Neuronal stem cell (in vitro differentiated cells): Measurements from ENCODE around the gene CDK1.

Experiments
- DNase-seq: peaks from one replicate; pipeline ENCODE4 v3.0.0-alpha.2; 2013; ENCODE audit warnings: low spot score
- H2AFZ ChIP-seq: one replicate; pipeline ENCODE4 v1.6.1; 2013; ENCODE audit warnings: mild to moderate bottlenecking, low read length, inconsistent platforms
- H2AK5ac ChIP-seq: 2 replicates; pipeline ENCODE4 v1.6.1; 2013; ENCODE audit warnings: low read depth, mild to moderate bottlenecking, inconsistent platforms, low read length, moderate library complexity, mixed read lengths
- H2BK120ac ChIP-seq: 2 replicates; pipeline ENCODE4 v1.6.1; 2013; ENCODE audit warnings: low read depth, mild to moderate bottlenecking, inconsistent platforms, low read length, moderate library complexity, mixed read lengths
- H2BK12ac ChIP-seq: one replicate; pipeline ENCODE4 v1.6.1; 2013; ENCODE audit warnings: low read length, inconsistent platforms
- H2BK15ac ChIP-seq: 2 replicates; pipeline ENCODE4 v1.6.1; 2013; ENCODE audit warnings: mild to moderate bottlenecking, low read length, inconsistent platforms, mixed read lengths
- H2BK5ac ChIP-seq: one replicate; pipeline ENCODE4 v1.6.1; 2013; ENCODE audit warnings: inconsistent platforms, mild to moderate bottlenecking, low read length, moderate library complexity
- H3K14ac ChIP-seq: one replicate; pipeline ENCODE4 v1.6.1; 2013; ENCODE audit warnings: low read length, inconsistent platforms
- H3K18ac ChIP-seq: 2 replicates; pipeline ENCODE4 v1.6.1; 2013; ENCODE audit warnings: low read length, inconsistent platforms
- H3K23ac ChIP-seq: 2 replicates; pipeline ENCODE4 v1.6.1; 2013; ENCODE audit warnings: low read depth, mild to moderate bottlenecking, mixed read lengths, low read length, inconsistent platforms; ENCODE audit not compliant: poor library complexity
- H3K27ac ChIP-seq: replicated peaks from 3 replicates; pipeline ENCODE4 v1.5.1; 2013; ENCODE audit warnings: low read length, inconsistent platforms
- H3K27me3 ChIP-seq, 3 experiments: 2 replicates each; pipeline ENCODE4 v1.6.1; 2013; ENCODE audit warnings: low read length in 3 of 3, mild to moderate bottlenecking in 2 of 3, inconsistent platforms in 1 of 3, low read depth in 1 of 3, mixed read lengths in 1 of 3, moderate library complexity in 1 of 3; ENCODE audit not compliant: control insufficient read depth in 3 of 3, insufficient read depth in 3 of 3
- H3K36me3 ChIP-seq, 2 donors: replicated peaks in 1 of 2; 2 replicates each; pipeline ENCODE4 v1.6.1; 2013; ENCODE audit warnings: low read length in 2 of 2; ENCODE audit not compliant: control insufficient read depth in 2 of 2, insufficient read depth in 2 of 2
- H3K4ac ChIP-seq: 2 replicates; pipeline ENCODE4 v1.6.1; 2013; ENCODE audit warnings: inconsistent platforms, mild to moderate bottlenecking, low read length, moderate library complexity
- H3K4me1 ChIP-seq, 2 donors: 1 replicate in 1 of 2; 2 replicates in 1 of 2; pipeline ENCODE4 v1.6.1; 2013; ENCODE audit warnings: low read length in 2 of 2, low read depth in 1 of 2; ENCODE audit not compliant: control insufficient read depth in 2 of 2, insufficient read depth in 1 of 2
- H3K4me2 ChIP-seq: one replicate; pipeline ENCODE4 v1.6.1; 2013; ENCODE audit warnings: mild to moderate bottlenecking, low read length, inconsistent platforms; ENCODE audit not compliant: insufficient read depth, poor library complexity, severe bottlenecking
- H3K4me3 ChIP-seq, 2 donors: 2 replicates each; pipeline ENCODE4 v1.5.1; 2013; ENCODE audit warnings: low read length in 2 of 2, mild to moderate bottlenecking in 2 of 2, inconsistent platforms in 1 of 2, moderate library complexity in 1 of 2
- H3K79me1 ChIP-seq: one replicate; pipeline ENCODE4 v1.6.1; 2013; ENCODE audit warnings: low read depth, mild to moderate bottlenecking, inconsistent platforms, low read length, moderate library complexity
- H3K9ac ChIP-seq: one replicate; pipeline ENCODE4 v1.6.1; 2013; ENCODE audit warnings: mild to moderate bottlenecking, low read depth, low read length, inconsistent platforms; ENCODE audit not compliant: poor library complexity
- H3K9me3 ChIP-seq, 2 donors: replicated peaks in 1 of 2; 2 replicates each; pipeline versions ENCODE3 to v1.6.1; 2013; ENCODE audit warnings: low read length in 2 of 2, mild to moderate bottlenecking in 2 of 2, inconsistent platforms in 1 of 2, low read depth in 1 of 2, mixed read lengths in 1 of 2, moderate library complexity in 1 of 2; ENCODE audit not compliant: control insufficient read depth in 2 of 2, insufficient read depth in 1 of 2
- H4K8ac ChIP-seq: one replicate; pipeline ENCODE4 v1.6.1; 2013; ENCODE audit warnings: low read depth, mild to moderate bottlenecking, inconsistent platforms, low read length, moderate library complexity
- H4K91ac ChIP-seq: one replicate; pipeline ENCODE4 v1.6.1; 2013; ENCODE audit warnings: low read length, low read depth, mild to moderate bottlenecking, inconsistent platforms; ENCODE audit not compliant: poor library complexity
- WGBS, 2 donors: extraction: QIAGEN DNeasy Blood & Tissue Kit; methylation state at CpG; one replicate each; pipeline ENCODE4 v1.1.7; 2013; ENCODE audit warnings: missing lambda C conversion rate in 2 of 2, mixed read lengths in 1 of 2; ENCODE audit not compliant: insufficient read length in 2 of 2, insufficient replicate concordance in 1 of 2; ENCODE audit errors: extremely low coverage in 2 of 2; 5-methylcytosine and 5-hydroxymethylcytosine counted together

CDK1 gene

DNA sequence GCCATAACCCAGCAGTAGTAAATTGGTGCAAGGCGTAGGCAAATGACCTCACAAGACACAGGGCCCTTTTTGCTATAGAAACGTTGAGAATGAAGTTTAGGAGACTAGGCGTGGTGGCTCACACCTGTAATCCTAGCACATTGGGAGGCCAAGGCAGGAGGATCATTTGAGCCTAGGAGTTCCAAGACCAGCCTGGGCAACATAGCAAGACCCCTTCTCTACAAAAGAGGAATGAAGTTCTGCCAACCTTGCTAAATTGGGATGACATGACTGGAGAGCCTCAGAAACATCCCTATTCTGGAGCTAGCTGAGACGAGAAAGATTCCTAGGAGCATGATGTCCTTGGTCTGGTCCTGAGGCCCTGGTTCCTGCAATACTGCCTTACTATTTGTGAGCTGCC, 20.6 kb downstream of the CDK1 start:
- Histone ChIP-seq H3K79me1 (no peaks in the 10 kb centered on the region), H2AFZ (no peak overlapping the region), H3K4me2 (no peak overlapping the region), H3K4ac (no peak overlapping the region), H3K23ac (no peak overlapping the region), H4K91ac (no peak overlapping the region), H3K18ac (no peak overlapping the region), H3K36me3 (peaks cover 9 to 45% of the 10 kb centered on the region in 2 donors), H2AK5ac (no peak overlapping the region), H3K9ac (no peak overlapping the region), H2BK5ac (no peak overlapping the region), H2BK12ac (no peak overlapping the region), H2BK120ac (no peak overlapping the region), H3K27me3 (no peaks in the 10 kb centered on the region), H4K8ac (no peak overlapping the region), H2BK15ac (no peak overlapping the region), H3K4me3 (no peak overlapping the region), H3K4me1 (peaks cover 0 to 1% of the 10 kb centered on the region in 2 donors), H3K27ac (no peak overlapping the region), H3K9me3 (no peaks in the 10 kb centered on the region), H3K14ac (no peak overlapping the region)
- WGBS, 2 donors, result no CpG with 5 or more reads among the region's 4 CpGs
- DNase-seq, result no peak

- Histone ChIP-seq H3K18ac (no peak overlapping the region), H3K4me2 (no peak overlapping the region), H2BK5ac (no peak overlapping the region), H3K9ac (no peak overlapping the region), H3K27me3 (no peaks in the 10 kb centered on the region), H3K4ac (no peak overlapping the region), H3K4me3 (no peak overlapping the region), H3K79me1 (no peaks in the 10 kb centered on the region), H2BK15ac (no peak overlapping the region), H3K27ac (no peak overlapping the region), H2BK12ac (no peak overlapping the region), H4K8ac (no peak overlapping the region), H3K14ac (no peak overlapping the region), H3K23ac (no peak overlapping the region), H4K91ac (no peak overlapping the region), H3K4me1 (peaks cover 0 to 1% of the 10 kb centered on the region in 2 donors), H2AK5ac (no peak overlapping the region), H2BK120ac (no peak overlapping the region), H3K9me3 (no peaks in the 10 kb centered on the region), H3K36me3 (peaks cover 6 to 33% of the 10 kb centered on the region in 2 donors), H2AFZ (no peak overlapping the region)
- DNase-seq, result no peak
- WGBS, 2 donors, result no CpG with 5 or more reads among the region's 1 CpG
Observed at GRCh38 chr10:60799971-60800650, 21.8 kb downstream of the CDK1 start.

GRCh38 chr10:60800918-60801317, 22.6 kb downstream of the CDK1 start:
- Histone ChIP-seq H3K14ac (no peak overlapping the region), H2BK12ac (no peak overlapping the region), H3K4me3 (no peak overlapping the region), H3K18ac (no peak overlapping the region), H3K27me3 (no peaks in the 10 kb centered on the region), H2AK5ac (no peak overlapping the region), H3K4ac (no peak overlapping the region), H4K8ac (no peak overlapping the region), H3K4me1 (peaks cover 0 to 1% of the 10 kb centered on the region in 2 donors), H3K27ac (no peak overlapping the region), H3K9ac (no peak overlapping the region), H3K23ac (no peak overlapping the region), H3K9me3 (no peaks in the 10 kb centered on the region), H2BK15ac (no peak overlapping the region), H2BK120ac (no peak overlapping the region), H2AFZ (no peak overlapping the region), H4K91ac (no peak overlapping the region), H3K79me1 (no peaks in the 10 kb centered on the region), H2BK5ac (no peak overlapping the region), H3K4me2 (no peak overlapping the region), H3K36me3 (peaks cover 2 to 25% of the 10 kb centered on the region in 2 donors)
- no peak for DNase-seq

DNA sequence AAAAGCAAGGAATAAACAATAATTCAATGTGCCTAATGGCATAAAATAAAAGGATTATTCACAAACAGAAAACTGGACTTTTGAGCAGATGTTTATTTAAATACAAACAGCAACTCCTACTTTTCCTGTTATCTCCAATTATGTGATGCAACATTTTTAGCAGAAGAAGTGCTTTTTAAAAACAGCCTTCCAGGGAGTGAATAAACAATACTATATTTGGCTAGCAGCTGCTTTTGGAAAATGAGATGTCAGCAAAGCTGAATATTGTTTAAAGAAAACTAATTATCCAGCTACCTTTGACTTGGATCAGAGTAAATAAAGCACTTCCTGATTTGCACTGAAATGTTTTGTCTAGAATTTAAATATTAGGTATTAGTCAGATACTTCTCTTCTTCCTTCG, 23.2 kb downstream of the CDK1 start:
- no CpG with 5 or more reads among the region's 1 CpG for WGBS, 2 donors

More for the DNA sequence above, 23.2 kb downstream of the CDK1 start:
- H2AK5ac ChIP-seq, result no peak overlapping the region
- no peak overlapping the region for H2BK15ac ChIP-seq
- H3K4me3 ChIP-seq, result no peak overlapping the region
- no peak overlapping the region for H2BK5ac ChIP-seq
- H3K9ac ChIP-seq, result no peak overlapping the region
- no peak for DNase-seq
- H2AFZ ChIP-seq, result no peak overlapping the region
- no peak overlapping the region for H3K18ac ChIP-seq
- H3K4me1 ChIP-seq, result peaks cover 0 to 1% of the 10 kb centered on the region in 2 donors
- no peak overlapping the region for H3K23ac ChIP-seq
- H3K14ac ChIP-seq, result no peak overlapping the region
- no peak overlapping the region for H3K4ac ChIP-seq
- H3K36me3 ChIP-seq, result peaks cover 2 to 19% of the 10 kb centered on the region in 2 donors
- no peak overlapping the region for H2BK12ac ChIP-seq
- H3K79me1 ChIP-seq, result no peaks in the 10 kb centered on the region
- no peak overlapping the region for H4K8ac ChIP-seq
- no peaks in the 10 kb centered on the region for H3K9me3 ChIP-seq
- H3K27me3 ChIP-seq, result no peaks in the 10 kb centered on the region
- H3K4me2 ChIP-seq, result no peak overlapping the region
- no peak overlapping the region for H4K91ac ChIP-seq
- H2BK120ac ChIP-seq, result no peak overlapping the region
- no peak overlapping the region for H3K27ac ChIP-seq
